Measurements from ENCODE around the gene PRELID1. TPM values are rescaled to one million over a fixed set of nuclear protein-coding genes. Genes with fewer than 3 reads are reported as not detected.

Gene PRELID1
- total RNA-seq, 1 donor from 2014 or later, result 126 TPM

- no peak for DNase-seq (ENCODE audit: extremely low spot score, unreplicated experiment)
- H3K9me3 Mint-ChIP-seq, result no peaks in the 10 kb centered on the region
- TF ChIP-seq CTCF (conservative IDR thresholded peaks at IDR 0.05), result no peak
- no peaks in the 10 kb centered on the region for H3K27me3 Mint-ChIP-seq
- peaks cover 4% of the 10 kb centered on the region for H3K4me1 Mint-ChIP-seq (ENCODE audit: unreplicated experiment)
- no peak overlapping the region for H3K27ac Mint-ChIP-seq
- H3K36me3 Mint-ChIP-seq, result peaks cover 6% of the 10 kb centered on the region
- no peak overlapping the region for H3K4me3 Mint-ChIP-seq
Measured at GRCh38 chr5:177332031-177332895, 28.7 kb downstream of the PRELID1 start.

GRCh38 chr5:177332896-177333260 lies 29.3 kb downstream of the PRELID1 start:
- no peak for TF ChIP-seq CTCF (conservative IDR thresholded peaks at IDR 0.05)
- H3K27ac Mint-ChIP-seq, result no peak overlapping the region
- no peaks in the 10 kb centered on the region for H3K9me3 Mint-ChIP-seq
- H3K4me3 Mint-ChIP-seq, result no peak overlapping the region
- H3K36me3 Mint-ChIP-seq, result peaks cover 6% of the 10 kb centered on the region
- H3K27me3 Mint-ChIP-seq, result no peaks in the 10 kb centered on the region
- DNase-seq (ENCODE audit: extremely low spot score, unreplicated experiment), result no peak
- peaks cover under 1% of the 10 kb centered on the region for H3K4me1 Mint-ChIP-seq (ENCODE audit: unreplicated experiment)

- TF ChIP-seq CTCF (conservative IDR thresholded peaks at IDR 0.05), result no peak
- DNase-seq (ENCODE audit: extremely low spot score, unreplicated experiment), result no peak
- H3K27ac Mint-ChIP-seq, result no peak overlapping the region
- H3K36me3 Mint-ChIP-seq, result peaks cover 6% of the 10 kb centered on the region
- no peaks in the 10 kb centered on the region for H3K4me1 Mint-ChIP-seq (ENCODE audit: unreplicated experiment)
- H3K27me3 Mint-ChIP-seq, result no peaks in the 10 kb centered on the region
- H3K9me3 Mint-ChIP-seq, result no peaks in the 10 kb centered on the region
- no peak overlapping the region for H3K4me3 Mint-ChIP-seq
Measured at GRCh38 chr5:177333420-177334154, 30.0 kb downstream of the PRELID1 start.

GRCh38 chr5:177334155-177334551 lies 30.6 kb downstream of the PRELID1 start:
- DNase-seq (ENCODE audit: extremely low spot score, unreplicated experiment), result no peak
- Mint-ChIP-seq H3K27ac (no peak overlapping the region), H3K4me1 (ENCODE audit: unreplicated experiment) (no peaks in the 10 kb centered on the region), H3K4me3 (no peak overlapping the region), H3K36me3 (peaks cover 6% of the 10 kb centered on the region), H3K9me3 (no peaks in the 10 kb centered on the region), H3K27me3 (no peaks in the 10 kb centered on the region)
- no peak for TF ChIP-seq CTCF (conservative IDR thresholded peaks at IDR 0.05)

- TF ChIP-seq CTCF (conservative IDR thresholded peaks at IDR 0.05), result no peak
- no peaks in the 10 kb centered on the region for H3K27me3 Mint-ChIP-seq
Measured at GRCh38 chr5:177334781-177335700, 31.4 kb downstream of the PRELID1 start.

More at GRCh38 chr5:177334781-177335700, 31.4 kb downstream of the PRELID1 start:
- no peaks in the 10 kb centered on the region for H3K4me1 Mint-ChIP-seq (ENCODE audit: unreplicated experiment)
- peaks cover 10% of the 10 kb centered on the region for H3K36me3 Mint-ChIP-seq
- H3K4me3 Mint-ChIP-seq, result no peak overlapping the region
- no peak for DNase-seq (ENCODE audit: extremely low spot score, unreplicated experiment)
- no peaks in the 10 kb centered on the region for H3K9me3 Mint-ChIP-seq
- no peak overlapping the region for H3K27ac Mint-ChIP-seq

Data from type B pancreatic cell (in vitro differentiated cells).